ENCODE measurements around the gene GPRC5C. TPM values are rescaled to one million over a fixed set of nuclear protein-coding genes. Genes with fewer than 3 reads are reported as not detected.

GPRC5C gene
- total RNA-seq, 1 donor from 2014 or later, result 24.7 TPM

GRCh38 chr17:74473294-74473693, 41.4 kb downstream of the GPRC5C start:
- no peak overlapping the region for H3K27ac Mint-ChIP-seq (ENCODE audit: unreplicated experiment)
- DNase-seq (ENCODE audit: low spot score), result no peak
- peaks cover 2% of the 10 kb centered on the region for H3K27me3 Mint-ChIP-seq (ENCODE audit: unreplicated experiment)
- H3K4me3 Mint-ChIP-seq (ENCODE audit: unreplicated experiment), result no peak overlapping the region
- no peaks in the 10 kb centered on the region for H3K4me1 Mint-ChIP-seq (ENCODE audit: unreplicated experiment)
- H3K36me3 Mint-ChIP-seq (ENCODE audit: low read depth, unreplicated experiment), result no peaks in the 10 kb centered on the region
- no peaks in the 10 kb centered on the region for H3K9me3 Mint-ChIP-seq (ENCODE audit: unreplicated experiment)
- TF ChIP-seq CTCF (IDR thresholded peaks at IDR 0.05; ENCODE audit: unreplicated experiment), result no peak

GRCh38 chr17:74474043-74474792, 42.3 kb downstream of the GPRC5C start:
- Mint-ChIP-seq H3K9me3 (ENCODE audit: unreplicated experiment) (no peaks in the 10 kb centered on the region), H3K27ac (ENCODE audit: unreplicated experiment) (no peak overlapping the region), H3K27me3 (ENCODE audit: unreplicated experiment) (peaks cover 2% of the 10 kb centered on the region), H3K4me3 (ENCODE audit: unreplicated experiment) (no peak overlapping the region), H3K36me3 (ENCODE audit: low read depth, unreplicated experiment) (no peaks in the 10 kb centered on the region), H3K4me1 (ENCODE audit: unreplicated experiment) (peaks cover 3% of the 10 kb centered on the region)
- TF ChIP-seq CTCF (IDR thresholded peaks at IDR 0.05; ENCODE audit: unreplicated experiment), result no peak
- DNase-seq (ENCODE audit: low spot score), result no peak

- DNase-seq (ENCODE audit: low spot score), result no peak
- no peaks in the 10 kb centered on the region for H3K9me3 Mint-ChIP-seq (ENCODE audit: unreplicated experiment)
- no peak overlapping the region for H3K27ac Mint-ChIP-seq (ENCODE audit: unreplicated experiment)
- no peak overlapping the region for H3K4me3 Mint-ChIP-seq (ENCODE audit: unreplicated experiment)
- no peaks in the 10 kb centered on the region for H3K36me3 Mint-ChIP-seq (ENCODE audit: low read depth, unreplicated experiment)
- H3K27me3 Mint-ChIP-seq (ENCODE audit: unreplicated experiment), result peaks cover under 1% of the 10 kb centered on the region
- H3K4me1 Mint-ChIP-seq (ENCODE audit: unreplicated experiment), result peaks cover 3% of the 10 kb centered on the region
- no peak for TF ChIP-seq CTCF (IDR thresholded peaks at IDR 0.05; ENCODE audit: unreplicated experiment)
Observed at GRCh38 chr17:74475189-74475588, 43.3 kb downstream of the GPRC5C start.

GRCh38 chr17:74477411-74477810, 45.5 kb downstream of the GPRC5C start:
- no peak for DNase-seq (ENCODE audit: low spot score)
- Mint-ChIP-seq H3K36me3 (ENCODE audit: low read depth, unreplicated experiment) (no peaks in the 10 kb centered on the region), H3K27me3 (ENCODE audit: unreplicated experiment) (peaks cover 7% of the 10 kb centered on the region), H3K9me3 (ENCODE audit: unreplicated experiment) (no peaks in the 10 kb centered on the region), H3K4me3 (ENCODE audit: unreplicated experiment) (no peak overlapping the region), H3K4me1 (ENCODE audit: unreplicated experiment) (peaks cover 8% of the 10 kb centered on the region), H3K27ac (ENCODE audit: unreplicated experiment) (no peak overlapping the region)
- TF ChIP-seq CTCF (IDR thresholded peaks at IDR 0.05; ENCODE audit: unreplicated experiment), result no peak

- Mint-ChIP-seq H3K27me3 (ENCODE audit: unreplicated experiment) (peaks cover 7% of the 10 kb centered on the region), H3K9me3 (ENCODE audit: unreplicated experiment) (no peaks in the 10 kb centered on the region), H3K4me3 (ENCODE audit: unreplicated experiment) (no peak overlapping the region), H3K27ac (ENCODE audit: unreplicated experiment) (no peak overlapping the region), H3K36me3 (ENCODE audit: low read depth, unreplicated experiment) (no peaks in the 10 kb centered on the region), H3K4me1 (ENCODE audit: unreplicated experiment) (peaks cover 14% of the 10 kb centered on the region)
- no peak for TF ChIP-seq CTCF (IDR thresholded peaks at IDR 0.05; ENCODE audit: unreplicated experiment)
- no peak for DNase-seq (ENCODE audit: low spot score)
Observed at GRCh38 chr17:74478420-74479100, 46.7 kb downstream of the GPRC5C start.

Measured in endothelial cell (in vitro differentiated cells).